H1 (cell line): ENCODE results near the gene RESP18. TPM values are rescaled to one million over a fixed set of nuclear protein-coding genes. Genes with fewer than 3 reads are reported as not detected.

ENCODE experiments used
- CTCF ChIA-PET: fragments of 300-600 bp; sonication (Branson Sonifier 250); formaldehyde crosslinking; loops from one replicate; lab custom pipeline; 2021; ENCODE audit not compliant: partially characterized antibody; lab: Charles Lee
- POLR2A ChIA-PET: fragments of 300-600 bp; sonication (Branson Sonifier 250); formaldehyde crosslinking; loops from one replicate; lab custom pipeline; 2021; ENCODE audit warnings: inconsistent platforms; ENCODE audit not compliant: partially characterized antibody; lab: Charles Lee
- DNase-seq, 2 experiments: peaks; one replicate each; pipeline versions ENCODE4 v3.0.0 to v3.0.0-alpha.2; 2010 to 2022; ENCODE audit warnings: low spot score in 2 of 2, low read depth in 1 of 2, mixed read lengths in 1 of 2
- FAIRE-seq: peaks from 2 replicates; lab custom pipeline; 2011; peaks lifted over from hg19 to GRCh38; lab: Jason Lieb, UNC
- H2AFZ ChIP-seq: 2 replicates; pipeline ENCODE4 v1.8.1; 2012; ENCODE audit warnings: low read length, inconsistent platforms
- H2AK5ac ChIP-seq: 2 replicates; pipeline ENCODE4 v1.6.1; 2013; ENCODE audit warnings: low read depth, low read length
- H2BK120ac ChIP-seq: replicated peaks from 2 replicates; pipeline ENCODE3; 2013; ENCODE audit warnings: low read depth, low read length, inconsistent platforms
- H2BK12ac ChIP-seq: 2 replicates; pipeline ENCODE4 v1.6.1; 2013; ENCODE audit warnings: low read depth, low read length
- H2BK15ac ChIP-seq: 2 replicates; pipeline ENCODE4 v1.6.1; 2013; ENCODE audit warnings: low read length
- H2BK20ac ChIP-seq: 2 replicates; pipeline ENCODE4 v1.6.1; 2013; ENCODE audit warnings: low read length
- H2BK5ac ChIP-seq: 2 replicates; pipeline ENCODE4 v1.6.1; 2013; ENCODE audit warnings: low read depth, low read length
- H3K14ac ChIP-seq: 2 replicates; pipeline ENCODE4 v1.6.1; 2013; ENCODE audit warnings: inconsistent platforms; ENCODE audit not compliant: insufficient read length
- H3K18ac ChIP-seq: 2 replicates; pipeline ENCODE4 v1.6.1; 2013; ENCODE audit warnings: low read length; ENCODE audit errors: extremely low read depth
- H3K23ac ChIP-seq: 2 replicates; pipeline ENCODE4 v1.6.1; 2013; ENCODE audit warnings: inconsistent platforms; ENCODE audit not compliant: insufficient read length
- H3K23me2 ChIP-seq: 2 replicates; pipeline ENCODE4 v1.6.1; 2013; ENCODE audit warnings: low read depth, low read length
- H3K27ac ChIP-seq: 2 replicates; pipeline ENCODE4 v1.6.1; 2011; ENCODE audit warnings: low read depth, low read length, inconsistent platforms
- H3K27me3 ChIP-seq, 4 experiments: replicated peaks in 1 of 4; 1 replicate in 1 of 4; 2 replicates in 3 of 4; pipeline versions ENCODE4 v1.6.1 to v1.8.1; 2011 to 2013; ENCODE audit warnings: low read length in 3 of 4, mild to moderate bottlenecking in 3 of 4, inconsistent platforms in 2 of 4, mixed read lengths in 2 of 4, moderate library complexity in 1 of 4; ENCODE audit not compliant: control insufficient read depth in 3 of 4, insufficient read depth in 3 of 4; ENCODE audit errors: extremely low read depth in 1 of 4
- H3K36me3 ChIP-seq, 4 experiments: 2 replicates each; pipeline versions ENCODE4 v1.6.1 to v1.8.1; 2011 to 2013; ENCODE audit warnings: mild to moderate bottlenecking in 4 of 4, low read length in 3 of 4, moderate library complexity in 2 of 4, control low read depth in 1 of 4, inconsistent platforms in 1 of 4; ENCODE audit not compliant: insufficient read depth in 4 of 4, control insufficient read depth in 2 of 4
- H3K4ac ChIP-seq: replicated peaks from 2 replicates; pipeline ENCODE3; 2013; ENCODE audit warnings: low read length, low read depth, mixed read lengths, inconsistent platforms; ENCODE audit not compliant: insufficient read length
- H3K4me1 ChIP-seq, 4 experiments: replicated peaks in 1 of 4; 1 replicate in 1 of 4; 2 replicates in 3 of 4; pipeline versions ENCODE4 v1.6.1 to v1.8.1; 2011 to 2013; ENCODE audit warnings: low read length in 3 of 4, inconsistent platforms in 2 of 4, mixed read lengths in 1 of 4; ENCODE audit not compliant: insufficient read depth in 4 of 4, control insufficient read depth in 3 of 4
- H3K4me2 ChIP-seq, 2 experiments: 2 replicates each; pipeline versions ENCODE4 v1.6.1 to v1.8.1; 2011 to 2013; ENCODE audit warnings: low read depth in 2 of 2, low read length in 2 of 2, control low read depth in 1 of 2, inconsistent platforms in 1 of 2, mild to moderate bottlenecking in 1 of 2; ENCODE audit not compliant: insufficient read depth in 1 of 2
- H3K4me3 ChIP-seq, 4 experiments: fragments of 200-600, 300-600 bp in 1 of 4; sonication (generic), shearing (Covaris generic), sonication (Bioruptor Twin) in 1 of 4; 2 replicates each; pipeline versions ENCODE4 v1.5.1 to v1.8.1; 2011 to 2016; ENCODE audit warnings: low read length in 4 of 4, low read depth in 3 of 4, control low read depth in 2 of 4, inconsistent platforms in 2 of 4, mild to moderate bottlenecking in 2 of 4, mixed read lengths in 1 of 4, moderate library complexity in 1 of 4; ENCODE audit not compliant: insufficient read depth in 2 of 4; ENCODE audit errors: extremely low read depth in 1 of 4
- H3K56ac ChIP-seq: replicated peaks from 2 replicates; pipeline ENCODE3; 2013; ENCODE audit warnings: low read depth, mild to moderate bottlenecking, mixed read lengths, low read length, inconsistent platforms; ENCODE audit not compliant: insufficient read length
- H3K79me1 ChIP-seq: 2 replicates; pipeline ENCODE4 v1.6.1; 2013; ENCODE audit warnings: low read depth, low read length, control low read depth
- H3K79me2 ChIP-seq, 2 experiments: 2 replicates each; pipeline versions ENCODE4 v1.6.1 to v1.8.1; 2012 to 2013; ENCODE audit warnings: low read length in 2 of 2, mild to moderate bottlenecking in 2 of 2, inconsistent platforms in 1 of 2; ENCODE audit not compliant: insufficient read depth in 2 of 2, control insufficient read depth in 1 of 2
- H3K9ac ChIP-seq, 4 experiments: replicated peaks in 1 of 4; 1 replicate in 1 of 4; 2 replicates in 3 of 4; pipeline versions ENCODE4 v1.6.1 to v1.8.1; 2011 to 2013; ENCODE audit warnings: low read depth in 3 of 4, low read length in 3 of 4, control low read depth in 2 of 4, mild to moderate bottlenecking in 2 of 4, moderate library complexity in 2 of 4, inconsistent platforms in 1 of 4; ENCODE audit errors: extremely low read depth in 1 of 4
- H3K9me3 ChIP-seq, 2 experiments: 2 replicates each; pipeline versions ENCODE4 v1.6.1 to v1.8.1; 2012 to 2013; ENCODE audit warnings: mild to moderate bottlenecking in 2 of 2, moderate library complexity in 2 of 2, control low read depth in 1 of 2, inconsistent platforms in 1 of 2, low read depth in 1 of 2, low read length in 1 of 2, mixed read lengths in 1 of 2; ENCODE audit not compliant: insufficient read depth in 2 of 2
- H4K20me1 ChIP-seq, 2 experiments: replicated peaks in 1 of 2; 2 replicates each; pipeline versions ENCODE3 to v1.8.1; 2011 to 2013; ENCODE audit warnings: inconsistent platforms in 2 of 2, low read length in 2 of 2, mild to moderate bottlenecking in 1 of 2; ENCODE audit not compliant: insufficient read depth in 2 of 2, control insufficient read depth in 1 of 2
- H4K5ac ChIP-seq: 2 replicates; pipeline ENCODE4 v1.6.1; 2013; ENCODE audit warnings: low read length, low read depth, mixed read lengths, inconsistent platforms; ENCODE audit not compliant: insufficient read length
- H4K8ac ChIP-seq: 2 replicates; pipeline ENCODE4 v1.8.0; 2013; ENCODE audit warnings: mild to moderate bottlenecking, moderate library complexity, low read length, inconsistent platforms; ENCODE audit not compliant: insufficient read depth; ENCODE audit errors: extremely low read depth
- H4K91ac ChIP-seq: replicated peaks from 2 replicates; pipeline ENCODE3; 2013; ENCODE audit warnings: low read length, mixed read lengths, inconsistent platforms; ENCODE audit not compliant: insufficient read length
- EP300 ChIP-seq, 2 experiments: IDR thresholded peaks; 1 replicate in 1 of 2; 2 replicates in 1 of 2; pipeline ENCODE4 v1.6.1; 2011 to 2012; ENCODE audit warnings: low read depth in 2 of 2, low read length in 2 of 2, mild to moderate bottlenecking in 2 of 2, borderline replicate concordance in 1 of 2, inconsistent platforms in 1 of 2, moderate library complexity in 1 of 2
- SAP30 ChIP-seq: fragments of 300-600 bp; sonication (generic); IDR thresholded peaks from 2 replicates; pipeline ENCODE4 v1.7.1; 2012; ENCODE audit warnings: low read length, moderate library complexity, mild to moderate bottlenecking, inconsistent platforms; ENCODE audit not compliant: insufficient read depth, insufficient replicate concordance
- SIRT6 ChIP-seq: IDR thresholded peaks from one replicate; pipeline ENCODE4 v1.7.1; 2012; ENCODE audit warnings: low read length, inconsistent platforms
- WGBS, 2 experiments: shearing (Covaris generic) in 1 of 2; methylation state at CpG; one replicate each; pipeline versions ENCODE4 v1.1.6 to v1.1.7; 2013 to 2015; ENCODE audit warnings: low lambda C conversion rate in 2 of 2, mixed read lengths in 2 of 2, inconsistent platforms in 1 of 2, low coverage in 1 of 2, missing lambda C conversion rate in 1 of 2; ENCODE audit not compliant: insufficient replicate concordance in 2 of 2, insufficient coverage in 1 of 2, insufficient read length in 1 of 2; ENCODE audit errors: extremely low coverage in 1 of 2, missing lambda C conversion rate in 1 of 2; 5-methylcytosine and 5-hydroxymethylcytosine counted together
- polyA plus RNA-seq, 7 experiments: library from polyadenylated mRNA; depleted of rRNA in 3 of 7; stranded (reverse) in 5 of 7; unstranded in 2 of 7; fragments of >200 nt in 5 of 7; fragments of 200-250 nt in 2 of 7; gene quantifications; 1 replicate in 5 of 7; 2 replicates in 1 of 7; 4 replicates in 1 of 7; pipeline versions ENCODE4 v1.2.1 to v1.2.3, GENCODE V29; 2011 to 2013; ENCODE audit warnings: missing spikeins in 2 of 7, mixed read lengths in 2 of 7
- total RNA-seq: library from RNA; stranded (reverse); fragmentation: NEBNext Ultra II Directional; extraction: Animal tissue kit (Norgen Biotek cat#: 25700); gene quantifications from 2 replicates; pipeline ENCODE4 v1.2.1, GENCODE V29; 2021

RESP18 gene
- total and polyA plus RNA-seq, 2 of the 8 experiments (the other 6 are each of a cell fraction or from before 2014, with no cell fraction given) = not detected

DNA sequence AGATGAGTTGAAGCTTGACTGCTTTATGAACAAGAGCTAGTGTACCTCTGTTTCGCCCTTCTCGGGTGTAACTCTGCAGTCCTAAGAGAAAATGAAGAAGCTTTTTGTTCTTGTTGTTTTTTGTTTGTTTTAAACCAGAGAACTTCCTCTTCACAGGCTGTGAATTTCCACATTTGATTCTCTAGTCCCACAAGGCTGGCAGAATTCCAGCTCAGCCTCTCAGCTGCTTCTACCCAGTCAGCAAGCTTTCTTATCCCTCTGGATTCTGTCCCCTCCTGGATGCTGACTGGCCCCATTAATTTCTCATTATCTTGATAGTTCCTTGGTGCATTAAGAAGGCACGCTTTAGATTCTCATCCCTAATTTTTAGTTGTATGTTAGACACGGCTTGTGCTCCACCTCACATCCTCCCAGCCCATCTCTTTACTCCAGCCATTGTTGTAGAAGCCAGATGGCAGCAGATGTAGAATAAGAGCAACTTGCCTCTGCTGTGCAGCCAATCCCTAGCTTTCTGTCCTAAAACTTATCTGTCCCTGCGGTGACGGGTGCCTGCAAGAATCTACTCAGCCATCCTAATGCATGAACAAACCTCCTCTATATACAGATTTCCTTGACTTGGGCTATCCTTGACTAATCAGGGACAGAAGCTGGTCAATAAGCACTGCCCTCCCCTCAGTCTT is 12.3 kb upstream of the RESP18 start:
- Histone ChIP-seq H2AFZ (peak overlapping the region; percentile 41; the same call in 1 of the 2 replicates), H4K5ac (no peak overlapping the region), H3K4me1 (no peaks in the 10 kb centered on the region), H3K27ac (no peak overlapping the region), H3K23me2 (no peaks in the 10 kb centered on the region), H2BK12ac (no peak overlapping the region), H3K18ac (no peak overlapping the region), H3K9ac (no peak overlapping the region), H3K27me3 (no peaks in the 10 kb centered on the region; a peak in 2 of 7 replicates), H4K20me1 (no peaks in the 10 kb centered on the region), H4K8ac (no peak overlapping the region), H3K4ac (no peak overlapping the region), H3K4me3 (no peak overlapping the region), H2AK5ac (no peak overlapping the region), H3K9me3 (no peaks in the 10 kb centered on the region), H3K79me2 (no peaks in the 10 kb centered on the region), H4K91ac (no peak overlapping the region), H3K79me1 (no peaks in the 10 kb centered on the region), H3K36me3 (no peaks in the 10 kb centered on the region), H2BK120ac (no peak overlapping the region), H3K14ac (no peak overlapping the region), H3K56ac (no peak overlapping the region), H2BK20ac (no peak overlapping the region), H3K4me2 (no peak overlapping the region), H2BK5ac (no peak overlapping the region), H2BK15ac (no peak overlapping the region), H3K23ac (no peak overlapping the region)
- CTCF ChIA-PET = interaction anchor here (0.7 to 2.4 kb wide), 10 partner anchors 9 to 204 kb away, joined by 3 to 16 read pairs (median 4); partner anchors contain the start of gene RESP18
- DNase-seq (no peak), FAIRE-seq (no peak)
- 88% methylated on average over 6 of the region's 6 CpGs; no CpG with 5 or more reads in 1 of the 2 experiments for WGBS, 2 experiments
- no peak for TF ChIP-seq SAP30
- no peak for TF ChIP-seq EP300 (IDR thresholded peaks at IDR 0.05; ENCODE audit: borderline replicate concordance in 1 of 2, low read depth in 2 of 2, low read length in 2 of 2)
- TF ChIP-seq SIRT6 = no peak
- POLR2A ChIA-PET = no interaction called here
